HepG2 (cell line): ENCODE measurements around the gene XAF1. TPM values are rescaled to one million over a fixed set of nuclear protein-coding genes. Genes with fewer than 3 reads are reported as not detected.

Source experiments
- EEA1 ChIP-seq: sonication (generic); formaldehyde crosslinking; IDR thresholded peaks from 2 replicates; pipeline ENCODE4 v1.5.1; 2020; ENCODE audit warnings: mild to moderate bottlenecking, missing genetic modification reagents, borderline replicate concordance
- FOXA1 ChIP-seq, 2 experiments: fragments of 450-650 bp in 1 of 2; sonication (generic) in 1 of 2; formaldehyde crosslinking in 1 of 2; IDR thresholded peaks; 2 replicates each; pipeline versions ENCODE4 v1.4.0 to v1.6.1; 2016 to 2020; ENCODE audit warnings: missing genetic modification reagents in 1 of 2
- GLI4 ChIP-seq: sonication (generic); formaldehyde crosslinking; IDR thresholded peaks from 2 replicates; pipeline ENCODE4 v1.5.1; 2020; ENCODE audit warnings: missing genetic modification reagents, mild to moderate bottlenecking, moderate library complexity, borderline replicate concordance
- IKZF4 ChIP-seq: sonication (generic); formaldehyde crosslinking; IDR thresholded peaks from 2 replicates; pipeline ENCODE4 v1.5.1; 2020; ENCODE audit warnings: borderline replicate concordance, mild to moderate bottlenecking, low read depth, missing genetic modification reagents; ENCODE audit errors: not compliant biosample characterization
- KDM3A ChIP-seq: IDR thresholded peaks from 2 replicates; pipeline ENCODE4 v1.6.1; 2018; ENCODE audit warnings: low read depth, missing compliant biosample characterization
- KLF15 ChIP-seq: sonication (generic); formaldehyde crosslinking; IDR thresholded peaks from 2 replicates; pipeline ENCODE4 v1.8.1; 2023; ENCODE audit warnings: borderline replicate concordance, mild to moderate bottlenecking, inconsistent platforms, missing genetic modification reagents, mixed read lengths
- MIER2 ChIP-seq: IDR thresholded peaks from 2 replicates; pipeline ENCODE4 v1.6.1; 2016; ENCODE audit warnings: missing biosample characterization, missing genetic modification reagents
- RBFOX2 ChIP-seq: fragments of 200-400 bp; formaldehyde crosslinking; IDR thresholded peaks from 2 replicates; pipeline ENCODE4 v1.6.1; 2017; ENCODE audit warnings: low read depth, mild to moderate bottlenecking, low read length
- RFXANK ChIP-seq: IDR thresholded peaks from 2 replicates; pipeline ENCODE4 v1.6.1; 2016
- TBP ChIP-seq: sonication (generic); formaldehyde crosslinking; IDR thresholded peaks from 2 replicates; pipeline ENCODE4 v1.5.0; 2020; ENCODE audit warnings: missing genetic modification reagents
- ZNF24 ChIP-seq: fragments of 450-650 bp; IDR thresholded peaks from 2 replicates; pipeline ENCODE4 v1.6.1; 2017; ENCODE audit warnings: antibody characterized with exemption, mild to moderate bottlenecking
- ZNF407 ChIP-seq: sonication (generic); formaldehyde crosslinking; IDR thresholded peaks from one replicate; pipeline ENCODE4 v1.5.1; 2020; ENCODE audit warnings: mild to moderate bottlenecking, missing genetic modification reagents; ENCODE audit errors: not compliant biosample characterization
- ZNF549 ChIP-seq: sonication (generic); formaldehyde crosslinking; IDR thresholded peaks from 2 replicates; pipeline ENCODE4 v1.5.0; 2020; ENCODE audit warnings: missing genetic modification reagents
- ZNF646 ChIP-seq: sonication (generic); formaldehyde crosslinking; IDR thresholded peaks from 2 replicates; pipeline ENCODE4 v1.9.0; 2021; ENCODE audit warnings: mild to moderate bottlenecking, missing genetic modification reagents
- polyA plus RNA-seq, 8 experiments: library from polyadenylated mRNA; depleted of rRNA in 3 of 8; stranded (reverse) in 7 of 8; unstranded in 1 of 8; fragments of >200 nt; fragmentation: Illumina TruSeq in 4 of 8; extraction: Trizol in 4 of 8; gene quantifications; 2 replicates each; pipeline versions ENCODE4 v1.2.1 to v1.2.3, GENCODE V29; 2011 to 2016; ENCODE audit warnings: low read depth in 4 of 8, missing spikeins in 1 of 8, mixed read lengths in 1 of 8; ENCODE audit not compliant: insufficient read depth in 1 of 8
- total RNA-seq, 5 experiments: library from RNA; depleted of rRNA; stranded (reverse); fragments of >200 nt; fragmentation: Illumina TruSeq; extraction: Trizol; gene quantifications; 2 replicates each; pipeline ENCODE4 v1.2.3, GENCODE V29; 2016; ENCODE audit warnings: low read depth in 1 of 5

Gene XAF1
- total and polyA plus RNA-seq, 2 of the 13 experiments (the other 11 are each of a cell fraction or from before 2014, with no cell fraction given): 1.2 to 2.4 TPM

GRCh38 chr17:6796017-6796886 is 40.4 kb downstream of the XAF1 start (continued):
- TF ChIP-seq ZNF407 (CRISPR knock-in tag): no peak
- no peak for TF ChIP-seq KLF15 (CRISPR knock-in tag)
- no peak for TF ChIP-seq MIER2 (CRISPR knock-in tag)
- no peak for TF ChIP-seq RFXANK (CRISPR knock-in tag)
- no peak for TF ChIP-seq KDM3A (CRISPR knock-in tag)
- TF ChIP-seq RBFOX2: no peak; the same call in 1 of the 2 replicates
- TF ChIP-seq GLI4: no peak
- TF ChIP-seq TBP: no peak
- TF ChIP-seq IKZF4 (CRISPR knock-in tag): no peak
- no peak for TF ChIP-seq FOXA1 (IDR thresholded peaks at IDR 0.05)
- TF ChIP-seq FOXA1 (CRISPR knock-in tag; IDR thresholded peaks at IDR 0.05): peak; percentile 40; the same call in 1 of the 2 replicates
- TF ChIP-seq ZNF549 (CRISPR knock-in tag): no peak
- no peak for TF ChIP-seq ZNF24
- TF ChIP-seq ZNF646 (CRISPR knock-in tag): no peak
- no peak for TF ChIP-seq EEA1 (CRISPR knock-in tag)
